ENCODE measurements around the gene TMTC3. TPM values are rescaled to one million over a fixed set of nuclear protein-coding genes. Genes with fewer than 3 reads are reported as not detected.
"Not testable (repeated sequence)": the region's sequence is repeated elsewhere in the genome, so short reads cannot be mapped to it uniquely, and the experiment has no call there.

TMTC3 gene
- total and polyA plus RNA-seq, 2 experiments from 2014 or later: 7.0 to 33.7 TPM

DNA sequence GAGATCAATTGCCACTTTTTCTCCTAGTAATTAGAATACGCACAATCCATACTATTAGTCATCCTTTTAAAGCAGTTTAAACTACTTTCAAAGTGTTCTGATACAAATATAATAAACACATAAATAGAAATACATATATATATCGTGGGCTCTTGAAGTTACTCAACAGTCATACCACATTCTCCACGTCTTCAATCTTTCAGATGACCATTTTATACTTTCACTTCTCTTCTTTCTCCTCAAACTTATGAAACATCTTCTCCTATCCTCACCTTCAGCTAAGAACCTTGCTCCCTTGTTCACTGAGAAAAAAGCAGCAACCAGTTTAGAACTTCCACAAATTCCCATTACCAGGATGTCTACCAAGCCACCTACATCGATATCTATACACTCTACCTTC lies 19.4 kb upstream of the TMTC3 start:
- no peaks in the 10 kb centered on the region for H3K36me3 ChIP-seq (replicated peaks; ENCODE audit: insufficient read depth, low read depth)
- no peaks in the 10 kb centered on the region for H3K27me3 ChIP-seq
- no peaks in the 10 kb centered on the region for H4K20me1 ChIP-seq (ENCODE audit: insufficient read depth, poor library complexity, severe bottlenecking)
- TF ChIP-seq, protein P1, sequence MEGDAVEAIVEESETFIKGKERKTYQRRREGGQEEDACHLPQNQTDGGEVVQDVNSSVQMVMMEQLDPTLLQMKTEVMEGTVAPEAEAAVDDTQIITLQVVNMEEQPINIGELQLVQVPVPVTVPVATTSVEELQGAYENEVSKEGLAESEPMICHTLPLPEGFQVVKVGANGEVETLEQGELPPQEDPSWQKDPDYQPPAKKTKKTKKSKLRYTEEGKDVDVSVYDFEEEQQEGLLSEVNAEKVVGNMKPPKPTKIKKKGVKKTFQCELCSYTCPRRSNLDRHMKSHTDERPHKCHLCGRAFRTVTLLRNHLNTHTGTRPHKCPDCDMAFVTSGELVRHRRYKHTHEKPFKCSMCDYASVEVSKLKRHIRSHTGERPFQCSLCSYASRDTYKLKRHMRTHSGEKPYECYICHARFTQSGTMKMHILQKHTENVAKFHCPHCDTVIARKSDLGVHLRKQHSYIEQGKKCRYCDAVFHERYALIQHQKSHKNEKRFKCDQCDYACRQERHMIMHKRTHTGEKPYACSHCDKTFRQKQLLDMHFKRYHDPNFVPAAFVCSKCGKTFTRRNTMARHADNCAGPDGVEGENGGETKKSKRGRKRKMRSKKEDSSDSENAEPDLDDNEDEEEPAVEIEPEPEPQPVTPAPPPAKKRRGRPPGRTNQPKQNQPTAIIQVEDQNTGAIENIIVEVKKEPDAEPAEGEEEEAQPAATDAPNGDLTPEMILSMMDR (IDR thresholded peaks at IDR 0.05; ENCODE audit: poor library complexity): no peak
- TF ChIP-seq EZH2 (IDR thresholded peaks at IDR 0.05; ENCODE audit: borderline replicate concordance) (no peak), EZH2phosphoT487 (IDR thresholded peaks at IDR 0.05; ENCODE audit: low read depth, severe bottlenecking, unreplicated experiment) (no peak)
- no peaks in the 10 kb centered on the region for H3K4me1 ChIP-seq (ENCODE audit: insufficient read depth)
- no peak overlapping the region for H3K4me2 ChIP-seq
- 64% methylated on average over 4 of the region's 4 CpGs for WGBS (ENCODE audit: low lambda C conversion rate, missing lambda C conversion rate)
- H3K4me3 ChIP-seq: no peak overlapping the region
- DNase-seq (ENCODE audit: low spot score): no peak
- no peak overlapping the region for H3K27ac ChIP-seq
- H3K9me3 ChIP-seq (ENCODE audit: low read depth): no peaks in the 10 kb centered on the region
- H3K79me2 ChIP-seq: no peaks in the 10 kb centered on the region
- H2AFZ ChIP-seq: no peak overlapping the region
- H3K9me2 ChIP-seq (replicated peaks; ENCODE audit: insufficient read depth): no peaks in the 10 kb centered on the region

DNA sequence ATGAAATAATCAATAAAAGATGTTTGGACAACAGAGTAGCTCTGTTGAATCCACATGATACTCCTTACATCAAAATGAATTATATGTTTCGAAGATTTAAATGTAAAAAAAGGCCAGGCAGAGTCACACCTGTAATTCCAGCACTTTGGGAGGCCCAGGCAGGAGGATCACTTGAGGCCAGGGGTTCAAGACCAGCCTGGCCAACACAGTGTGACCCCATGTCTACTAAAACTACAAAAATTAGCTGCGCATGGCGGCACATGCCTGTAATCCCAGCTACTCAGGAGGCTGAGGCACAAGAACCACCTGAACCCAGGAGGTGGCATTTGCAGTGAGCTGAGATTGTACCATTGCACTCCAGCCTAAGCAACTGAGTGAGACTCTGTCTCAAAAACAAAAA lies 15.0 kb upstream of the TMTC3 start:
- WGBS (ENCODE audit: low lambda C conversion rate, missing lambda C conversion rate): 97% methylated on average over 3 of the region's 3 CpGs
- no peak for TF ChIP-seq EZH2 (IDR thresholded peaks at IDR 0.05; ENCODE audit: borderline replicate concordance)
- no peak for TF ChIP-seq EZH2phosphoT487 (IDR thresholded peaks at IDR 0.05; ENCODE audit: low read depth, severe bottlenecking, unreplicated experiment)
- TF ChIP-seq, protein P1 (IDR thresholded peaks at IDR 0.05; ENCODE audit: poor library complexity): no peak
- H3K27ac ChIP-seq: no peak overlapping the region
- H4K20me1 ChIP-seq (ENCODE audit: insufficient read depth, poor library complexity, severe bottlenecking): no peaks in the 10 kb centered on the region
- no peaks in the 10 kb centered on the region for H3K4me1 ChIP-seq (ENCODE audit: insufficient read depth)
- H3K79me2 ChIP-seq: no peaks in the 10 kb centered on the region
- no peaks in the 10 kb centered on the region for H3K36me3 ChIP-seq (replicated peaks; ENCODE audit: insufficient read depth, low read depth)
- H3K4me2 ChIP-seq: no peak overlapping the region
- no peaks in the 10 kb centered on the region for H3K27me3 ChIP-seq
- H3K9me3 ChIP-seq (ENCODE audit: low read depth): no peaks in the 10 kb centered on the region
- H2AFZ ChIP-seq: no peak overlapping the region
- no peak overlapping the region for H3K4me3 ChIP-seq
- no peak for DNase-seq (ENCODE audit: low spot score)
- H3K9me2 ChIP-seq (replicated peaks; ENCODE audit: insufficient read depth): no peaks in the 10 kb centered on the region

DNA sequence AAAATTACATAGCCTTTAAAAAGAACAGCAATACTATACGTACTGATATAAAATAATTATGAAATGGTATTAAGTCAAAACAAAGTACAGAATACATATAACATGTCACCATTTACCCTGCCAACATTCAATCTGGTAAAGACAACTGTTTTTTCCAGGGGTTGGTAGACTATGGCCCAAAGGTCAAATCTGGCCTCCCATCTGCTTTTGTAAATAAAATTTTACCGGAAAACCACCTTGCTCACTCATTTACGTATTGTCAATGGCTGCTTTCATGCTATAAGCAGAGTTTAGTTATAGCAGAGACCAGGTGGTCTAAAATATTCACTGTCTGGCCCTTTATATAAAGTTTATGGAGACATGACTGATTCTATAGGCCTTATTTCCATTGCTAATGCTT lies 14.3 kb upstream of the TMTC3 start:
- no peak for DNase-seq (ENCODE audit: low spot score)
- H4K20me1 ChIP-seq (ENCODE audit: insufficient read depth, poor library complexity, severe bottlenecking): no peaks in the 10 kb centered on the region
- no peaks in the 10 kb centered on the region for H3K9me2 ChIP-seq (replicated peaks; ENCODE audit: insufficient read depth)
- WGBS (ENCODE audit: low lambda C conversion rate, missing lambda C conversion rate): 97% methylated on average over 3 of the region's 3 CpGs
- H2AFZ ChIP-seq: no peak overlapping the region
- no peak overlapping the region for H3K27ac ChIP-seq
- H3K4me1 ChIP-seq (ENCODE audit: insufficient read depth): no peaks in the 10 kb centered on the region
- H3K9me3 ChIP-seq (ENCODE audit: low read depth): no peaks in the 10 kb centered on the region
- H3K4me3 ChIP-seq: no peak overlapping the region
- no peaks in the 10 kb centered on the region for H3K36me3 ChIP-seq (replicated peaks; ENCODE audit: insufficient read depth, low read depth)
- H3K4me2 ChIP-seq: no peak overlapping the region
- no peaks in the 10 kb centered on the region for H3K79me2 ChIP-seq
- TF ChIP-seq EZH2 (IDR thresholded peaks at IDR 0.05; ENCODE audit: borderline replicate concordance) (no peak), EZH2phosphoT487 (IDR thresholded peaks at IDR 0.05; ENCODE audit: low read depth, severe bottlenecking, unreplicated experiment) (no peak)
- TF ChIP-seq, protein P1 (IDR thresholded peaks at IDR 0.05; ENCODE audit: poor library complexity): no peak
- no peaks in the 10 kb centered on the region for H3K27me3 ChIP-seq

DNA sequence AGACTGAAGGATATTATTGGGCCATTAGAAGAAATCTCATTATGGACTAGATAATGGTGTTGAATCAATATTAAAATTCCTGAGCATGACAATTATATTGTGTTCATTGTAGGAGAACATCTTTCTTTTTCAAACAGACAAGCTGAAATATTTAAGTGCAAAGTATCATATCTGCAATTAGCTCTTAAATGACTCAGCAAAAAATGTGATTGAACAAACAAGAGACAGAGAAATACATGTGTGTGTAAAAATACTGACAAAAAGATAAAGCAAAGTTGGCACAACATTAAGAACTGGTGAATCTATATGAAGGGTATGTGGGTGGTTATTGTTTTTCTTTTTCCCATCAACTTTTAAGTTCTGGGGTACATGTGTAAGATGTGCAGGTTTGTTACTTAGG lies 9.7 kb upstream of the TMTC3 start:
- H2AFZ ChIP-seq: no peak overlapping the region
- no peaks in the 10 kb centered on the region for H3K27me3 ChIP-seq
- H3K36me3 ChIP-seq (replicated peaks; ENCODE audit: insufficient read depth, low read depth): no peaks in the 10 kb centered on the region
- H4K20me1 ChIP-seq (ENCODE audit: insufficient read depth, poor library complexity, severe bottlenecking): no peaks in the 10 kb centered on the region
- no peak overlapping the region for H3K4me3 ChIP-seq
- no peaks in the 10 kb centered on the region for H3K9me3 ChIP-seq (ENCODE audit: low read depth)
- no peak overlapping the region for H3K27ac ChIP-seq
- H3K4me1 ChIP-seq (ENCODE audit: insufficient read depth): no peaks in the 10 kb centered on the region
- TF ChIP-seq, protein P1 (IDR thresholded peaks at IDR 0.05; ENCODE audit: poor library complexity): no peak
- TF ChIP-seq EZH2phosphoT487 (IDR thresholded peaks at IDR 0.05; ENCODE audit: low read depth, severe bottlenecking, unreplicated experiment) (no peak), EZH2 (IDR thresholded peaks at IDR 0.05; ENCODE audit: borderline replicate concordance) (no peak)
- no peak for DNase-seq (ENCODE audit: low spot score)
- no peaks in the 10 kb centered on the region for H3K9me2 ChIP-seq (replicated peaks; ENCODE audit: insufficient read depth)
- H3K4me2 ChIP-seq: no peak overlapping the region
- H3K79me2 ChIP-seq: no peaks in the 10 kb centered on the region

DNA sequence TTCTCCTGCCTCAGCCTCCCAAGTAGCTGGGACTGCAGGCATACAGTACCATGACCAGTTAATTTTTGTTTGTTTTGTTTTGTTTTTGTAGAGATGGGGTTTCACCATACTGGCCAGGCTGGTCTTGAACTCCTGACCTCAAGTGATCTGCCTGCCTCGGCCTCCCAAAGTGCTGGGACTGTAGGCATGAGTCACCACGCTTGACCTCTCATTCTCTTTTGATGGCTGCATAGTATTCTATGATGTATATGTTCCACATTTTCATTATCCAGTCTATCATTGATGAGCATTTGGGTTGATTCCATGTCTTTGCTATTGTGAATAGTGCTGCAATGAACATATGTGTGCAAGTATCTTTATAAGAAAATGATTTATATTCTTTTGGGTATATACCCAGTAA lies 8.9 kb upstream of the TMTC3 start:
- not testable (repeated sequence) for H3K4me1 ChIP-seq (ENCODE audit: insufficient read depth); H3K4me2 ChIP-seq; H3K79me2 ChIP-seq; H2AFZ ChIP-seq; H3K36me3 ChIP-seq (replicated peaks; ENCODE audit: insufficient read depth, low read depth); H3K9me2 ChIP-seq (replicated peaks; ENCODE audit: insufficient read depth); DNase-seq (ENCODE audit: low spot score); H4K20me1 ChIP-seq (ENCODE audit: insufficient read depth, poor library complexity, severe bottlenecking); H3K27me3 ChIP-seq; H3K27ac ChIP-seq; H3K4me3 ChIP-seq; H3K9me3 ChIP-seq (ENCODE audit: low read depth)
- 95% methylated on average over 2 of the region's 2 CpGs for WGBS (ENCODE audit: low lambda C conversion rate, missing lambda C conversion rate)
